K562 (cell line): ENCODE measurements around the gene TENT4B. TPM values are rescaled to one million over a fixed set of nuclear protein-coding genes. Genes with fewer than 3 reads are reported as not detected.

Source experiments
- ASH1L ChIP-seq: fragments of 450-650 bp; IDR thresholded peaks from 2 replicates; pipeline ENCODE4 v1.6.1; 2018; ENCODE audit warnings: borderline replicate concordance, mild to moderate bottlenecking, low read depth; ENCODE audit not compliant: partially characterized antibody
- BHLHE40 ChIP-seq: IDR thresholded peaks from 2 replicates; pipeline ENCODE4 v1.6.1; 2011; ENCODE audit warnings: low read length, improper control_type of control experiment
- BRF1 ChIP-seq: IDR thresholded peaks from 3 replicates; pipeline ENCODE4 v1.6.1; 2011; ENCODE audit warnings: borderline replicate concordance, mild to moderate bottlenecking; ENCODE audit not compliant: insufficient read length; ENCODE audit errors: extremely low read depth
- ESRRA ChIP-seq: fragments of 450-650 bp; IDR thresholded peaks from 2 replicates; pipeline ENCODE4 v1.6.1; 2014; ENCODE audit warnings: low read depth, mild to moderate bottlenecking, moderate library complexity, borderline replicate concordance
- FIP1L1 ChIP-seq: fragments of 200-400 bp; formaldehyde crosslinking; IDR thresholded peaks from 2 replicates; pipeline ENCODE4 v1.6.1; 2018; ENCODE audit warnings: mild to moderate bottlenecking, low read depth, low read length; ENCODE audit not compliant: poor library complexity, severe bottlenecking
- POLR2G ChIP-seq: fragments of 200-400 bp; formaldehyde crosslinking; IDR thresholded peaks from 2 replicates; pipeline ENCODE4 v1.6.1; 2017; ENCODE audit warnings: low read depth, mild to moderate bottlenecking, antibody characterized with exemption, low read length, moderate library complexity
- TAF1 ChIP-seq: IDR thresholded peaks from 2 replicates; pipeline ENCODE4 v1.6.1; 2011; ENCODE audit warnings: mild to moderate bottlenecking, low read length, moderate library complexity; ENCODE audit not compliant: insufficient read depth, control insufficient read depth, severe bottlenecking; ENCODE audit errors: extremely low read depth
- ZNF274 ChIP-seq: IDR thresholded peaks from 2 replicates; pipeline ENCODE4 v1.6.1; 2011; ENCODE audit warnings: low read depth, mild to moderate bottlenecking, low read length, moderate library complexity, borderline replicate concordance
- polyA plus RNA-seq, 8 experiments: library from polyadenylated mRNA; depleted of rRNA in 4 of 8; stranded (reverse) in 5 of 8; unstranded in 3 of 8; fragments of >200 nt; fragmentation: Nextera tagmentation in 2 of 8; fragmentation: Illumina TruSeq in 1 of 8; extraction: Ambion mirVana in 2 of 8; extraction: Trizol in 1 of 8; gene quantifications; 2 replicates each; pipeline versions ENCODE4 v1.2.1 to v1.2.3, GENCODE V29; 2011 to 2014; ENCODE audit warnings: inconsistent platforms in 1 of 8, missing spikeins in 1 of 8
- total RNA-seq, 7 experiments: library from RNA; depleted of rRNA in 6 of 7; stranded (reverse); fragments of >200 nt in 6 of 7; fragmentation: Illumina TruSeq in 2 of 7; extraction: Trizol in 2 of 7; gene quantifications; 2 replicates each; pipeline versions ENCODE4 v1.2.1 to v1.2.3, GENCODE V29; 2011 to 2021; ENCODE audit warnings: low replicate concordance in 1 of 7
- TF ChIP-seq, protein P1 (sequence below): sonication (generic); formaldehyde crosslinking; IDR thresholded peaks from 2 replicates; pipeline ENCODE4 v1.8.1; 2022; ENCODE audit warnings: missing genetic modification reagents
- TF ChIP-seq, protein P2 (sequence below): sonication (generic); formaldehyde crosslinking; IDR thresholded peaks from 2 replicates; pipeline ENCODE4 v1.4.0; 2020; ENCODE audit warnings: mild to moderate bottlenecking, missing genetic modification reagents
- TF ChIP-seq, protein P3 (sequence below): fragments of 450-650 bp; IDR thresholded peaks from 2 replicates; pipeline ENCODE4 v1.6.1; 2016; ENCODE audit warnings: mild to moderate bottlenecking, moderate library complexity

TENT4B gene
- total and polyA plus RNA-seq, 9 of the 15 experiments (the other 6 are each of a cell fraction or from before 2014, with no cell fraction given), result 5.2 to 8.4 (median 7.0) TPM

DNA sequence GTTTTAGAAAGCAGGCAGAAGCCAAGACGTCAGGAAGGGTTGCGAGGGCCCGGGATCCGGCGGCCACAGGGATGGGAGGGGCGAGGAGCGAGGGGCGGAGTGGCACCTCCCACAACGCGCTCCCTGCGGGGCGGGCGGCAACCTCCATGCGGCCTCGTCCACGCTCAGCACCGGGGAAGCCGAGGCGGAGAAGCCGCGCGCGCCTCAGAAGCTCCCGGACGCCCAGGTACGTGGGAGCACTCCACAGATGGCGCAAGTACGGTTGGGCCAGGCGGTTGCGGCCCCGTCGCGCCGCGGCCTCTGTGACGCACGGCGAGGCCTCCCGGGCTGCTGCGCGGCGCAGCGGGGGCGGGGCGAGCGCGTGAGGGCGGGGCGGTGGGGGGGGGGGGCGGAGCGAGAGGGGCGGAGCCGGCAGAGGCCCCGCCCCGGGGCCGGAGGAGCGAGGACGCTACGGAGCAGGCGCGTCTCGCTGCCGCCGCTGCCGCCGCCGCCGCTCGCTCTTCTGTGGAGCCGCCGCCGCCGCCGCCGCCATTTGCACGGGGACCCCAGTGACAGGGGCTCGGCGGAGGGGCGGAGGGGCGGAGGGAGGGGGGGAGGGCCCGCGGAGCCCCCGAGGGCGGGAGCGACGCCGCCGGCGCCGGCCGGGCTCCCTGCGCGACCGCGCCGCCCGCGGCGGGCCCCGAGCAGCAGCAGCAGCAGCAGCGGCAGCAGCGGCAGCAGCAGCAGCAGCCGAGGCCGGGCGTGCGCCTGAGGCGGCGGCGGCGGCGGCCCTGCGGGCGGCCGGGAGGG lies at the start of gene TENT4B (continued):
- TF ChIP-seq, protein P1, sequence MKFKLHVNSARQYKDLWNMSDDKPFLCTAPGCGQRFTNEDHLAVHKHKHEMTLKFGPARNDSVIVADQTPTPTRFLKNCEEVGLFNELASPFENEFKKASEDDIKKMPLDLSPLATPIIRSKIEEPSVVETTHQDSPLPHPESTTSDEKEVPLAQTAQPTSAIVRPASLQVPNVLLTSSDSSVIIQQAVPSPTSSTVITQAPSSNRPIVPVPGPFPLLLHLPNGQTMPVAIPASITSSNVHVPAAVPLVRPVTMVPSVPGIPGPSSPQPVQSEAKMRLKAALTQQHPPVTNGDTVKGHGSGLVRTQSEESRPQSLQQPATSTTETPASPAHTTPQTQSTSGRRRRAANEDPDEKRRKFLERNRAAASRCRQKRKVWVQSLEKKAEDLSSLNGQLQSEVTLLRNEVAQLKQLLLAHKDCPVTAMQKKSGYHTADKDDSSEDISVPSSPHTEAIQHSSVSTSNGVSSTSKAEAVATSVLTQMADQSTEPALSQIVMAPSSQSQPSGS (CRISPR knock-in tag), result no peak
- no peak for TF ChIP-seq BHLHE40
- TF ChIP-seq, protein P2, sequence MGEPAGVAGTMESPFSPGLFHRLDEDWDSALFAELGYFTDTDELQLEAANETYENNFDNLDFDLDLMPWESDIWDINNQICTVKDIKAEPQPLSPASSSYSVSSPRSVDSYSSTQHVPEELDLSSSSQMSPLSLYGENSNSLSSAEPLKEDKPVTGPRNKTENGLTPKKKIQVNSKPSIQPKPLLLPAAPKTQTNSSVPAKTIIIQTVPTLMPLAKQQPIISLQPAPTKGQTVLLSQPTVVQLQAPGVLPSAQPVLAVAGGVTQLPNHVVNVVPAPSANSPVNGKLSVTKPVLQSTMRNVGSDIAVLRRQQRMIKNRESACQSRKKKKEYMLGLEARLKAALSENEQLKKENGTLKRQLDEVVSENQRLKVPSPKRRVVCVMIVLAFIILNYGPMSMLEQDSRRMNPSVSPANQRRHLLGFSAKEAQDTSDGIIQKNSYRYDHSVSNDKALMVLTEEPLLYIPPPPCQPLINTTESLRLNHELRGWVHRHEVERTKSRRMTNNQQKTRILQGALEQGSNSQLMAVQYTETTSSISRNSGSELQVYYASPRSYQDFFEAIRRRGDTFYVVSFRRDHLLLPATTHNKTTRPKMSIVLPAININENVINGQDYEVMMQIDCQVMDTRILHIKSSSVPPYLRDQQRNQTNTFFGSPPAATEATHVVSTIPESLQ (CRISPR knock-in tag), result no peak
- no peak for TF ChIP-seq FIP1L1
- no peak for TF ChIP-seq ASH1L
- peak; percentile 59 for TF ChIP-seq TAF1
- TF ChIP-seq POLR2G, result peak; percentile 94
- no peak; the same call in 1 of the 2 replicates for TF ChIP-seq ESRRA
- TF ChIP-seq, protein P3, sequence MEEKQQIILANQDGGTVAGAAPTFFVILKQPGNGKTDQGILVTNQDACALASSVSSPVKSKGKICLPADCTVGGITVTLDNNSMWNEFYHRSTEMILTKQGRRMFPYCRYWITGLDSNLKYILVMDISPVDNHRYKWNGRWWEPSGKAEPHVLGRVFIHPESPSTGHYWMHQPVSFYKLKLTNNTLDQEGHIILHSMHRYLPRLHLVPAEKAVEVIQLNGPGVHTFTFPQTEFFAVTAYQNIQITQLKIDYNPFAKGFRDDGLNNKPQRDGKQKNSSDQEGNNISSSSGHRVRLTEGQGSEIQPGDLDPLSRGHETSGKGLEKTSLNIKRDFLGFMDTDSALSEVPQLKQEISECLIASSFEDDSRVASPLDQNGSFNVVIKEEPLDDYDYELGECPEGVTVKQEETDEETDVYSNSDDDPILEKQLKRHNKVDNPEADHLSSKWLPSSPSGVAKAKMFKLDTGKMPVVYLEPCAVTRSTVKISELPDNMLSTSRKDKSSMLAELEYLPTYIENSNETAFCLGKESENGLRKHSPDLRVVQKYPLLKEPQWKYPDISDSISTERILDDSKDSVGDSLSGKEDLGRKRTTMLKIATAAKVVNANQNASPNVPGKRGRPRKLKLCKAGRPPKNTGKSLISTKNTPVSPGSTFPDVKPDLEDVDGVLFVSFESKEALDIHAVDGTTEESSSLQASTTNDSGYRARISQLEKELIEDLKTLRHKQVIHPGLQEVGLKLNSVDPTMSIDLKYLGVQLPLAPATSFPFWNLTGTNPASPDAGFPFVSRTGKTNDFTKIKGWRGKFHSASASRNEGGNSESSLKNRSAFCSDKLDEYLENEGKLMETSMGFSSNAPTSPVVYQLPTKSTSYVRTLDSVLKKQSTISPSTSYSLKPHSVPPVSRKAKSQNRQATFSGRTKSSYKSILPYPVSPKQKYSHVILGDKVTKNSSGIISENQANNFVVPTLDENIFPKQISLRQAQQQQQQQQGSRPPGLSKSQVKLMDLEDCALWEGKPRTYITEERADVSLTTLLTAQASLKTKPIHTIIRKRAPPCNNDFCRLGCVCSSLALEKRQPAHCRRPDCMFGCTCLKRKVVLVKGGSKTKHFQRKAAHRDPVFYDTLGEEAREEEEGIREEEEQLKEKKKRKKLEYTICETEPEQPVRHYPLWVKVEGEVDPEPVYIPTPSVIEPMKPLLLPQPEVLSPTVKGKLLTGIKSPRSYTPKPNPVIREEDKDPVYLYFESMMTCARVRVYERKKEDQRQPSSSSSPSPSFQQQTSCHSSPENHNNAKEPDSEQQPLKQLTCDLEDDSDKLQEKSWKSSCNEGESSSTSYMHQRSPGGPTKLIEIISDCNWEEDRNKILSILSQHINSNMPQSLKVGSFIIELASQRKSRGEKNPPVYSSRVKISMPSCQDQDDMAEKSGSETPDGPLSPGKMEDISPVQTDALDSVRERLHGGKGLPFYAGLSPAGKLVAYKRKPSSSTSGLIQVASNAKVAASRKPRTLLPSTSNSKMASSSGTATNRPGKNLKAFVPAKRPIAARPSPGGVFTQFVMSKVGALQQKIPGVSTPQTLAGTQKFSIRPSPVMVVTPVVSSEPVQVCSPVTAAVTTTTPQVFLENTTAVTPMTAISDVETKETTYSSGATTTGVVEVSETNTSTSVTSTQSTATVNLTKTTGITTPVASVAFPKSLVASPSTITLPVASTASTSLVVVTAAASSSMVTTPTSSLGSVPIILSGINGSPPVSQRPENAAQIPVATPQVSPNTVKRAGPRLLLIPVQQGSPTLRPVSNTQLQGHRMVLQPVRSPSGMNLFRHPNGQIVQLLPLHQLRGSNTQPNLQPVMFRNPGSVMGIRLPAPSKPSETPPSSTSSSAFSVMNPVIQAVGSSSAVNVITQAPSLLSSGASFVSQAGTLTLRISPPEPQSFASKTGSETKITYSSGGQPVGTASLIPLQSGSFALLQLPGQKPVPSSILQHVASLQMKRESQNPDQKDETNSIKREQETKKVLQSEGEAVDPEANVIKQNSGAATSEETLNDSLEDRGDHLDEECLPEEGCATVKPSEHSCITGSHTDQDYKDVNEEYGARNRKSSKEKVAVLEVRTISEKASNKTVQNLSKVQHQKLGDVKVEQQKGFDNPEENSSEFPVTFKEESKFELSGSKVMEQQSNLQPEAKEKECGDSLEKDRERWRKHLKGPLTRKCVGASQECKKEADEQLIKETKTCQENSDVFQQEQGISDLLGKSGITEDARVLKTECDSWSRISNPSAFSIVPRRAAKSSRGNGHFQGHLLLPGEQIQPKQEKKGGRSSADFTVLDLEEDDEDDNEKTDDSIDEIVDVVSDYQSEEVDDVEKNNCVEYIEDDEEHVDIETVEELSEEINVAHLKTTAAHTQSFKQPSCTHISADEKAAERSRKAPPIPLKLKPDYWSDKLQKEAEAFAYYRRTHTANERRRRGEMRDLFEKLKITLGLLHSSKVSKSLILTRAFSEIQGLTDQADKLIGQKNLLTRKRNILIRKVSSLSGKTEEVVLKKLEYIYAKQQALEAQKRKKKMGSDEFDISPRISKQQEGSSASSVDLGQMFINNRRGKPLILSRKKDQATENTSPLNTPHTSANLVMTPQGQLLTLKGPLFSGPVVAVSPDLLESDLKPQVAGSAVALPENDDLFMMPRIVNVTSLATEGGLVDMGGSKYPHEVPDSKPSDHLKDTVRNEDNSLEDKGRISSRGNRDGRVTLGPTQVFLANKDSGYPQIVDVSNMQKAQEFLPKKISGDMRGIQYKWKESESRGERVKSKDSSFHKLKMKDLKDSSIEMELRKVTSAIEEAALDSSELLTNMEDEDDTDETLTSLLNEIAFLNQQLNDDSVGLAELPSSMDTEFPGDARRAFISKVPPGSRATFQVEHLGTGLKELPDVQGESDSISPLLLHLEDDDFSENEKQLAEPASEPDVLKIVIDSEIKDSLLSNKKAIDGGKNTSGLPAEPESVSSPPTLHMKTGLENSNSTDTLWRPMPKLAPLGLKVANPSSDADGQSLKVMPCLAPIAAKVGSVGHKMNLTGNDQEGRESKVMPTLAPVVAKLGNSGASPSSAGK, result no peak
- TF ChIP-seq BRF1, result no peak
- no peak for TF ChIP-seq ZNF274
